Breast epithelium (tissue), 3 donors: Measurements from ENCODE around the gene SLC17A5.
"Not testable (repeated sequence)": the region's sequence is repeated elsewhere in the genome, so short reads cannot be mapped to it uniquely, and the experiment has no call there.

Experiments
- CTCF ChIP-seq, 3 donors: fragments of 450-650 bp; IDR thresholded peaks; one replicate each; pipeline ENCODE4 v1.5.1; 2016 to 2017; ENCODE audit warnings: antibody characterized with exemption in 3 of 3, mild to moderate bottlenecking in 3 of 3, moderate library complexity in 3 of 3
- POLR2A ChIP-seq: fragments of 450-650 bp; IDR thresholded peaks from one replicate; pipeline ENCODE4 v1.6.1; 2016; ENCODE audit warnings: antibody characterized with exemption, mild to moderate bottlenecking, moderate library complexity
- POLR2AphosphoS5 ChIP-seq, 3 donors: sonication (generic); formaldehyde crosslinking; IDR thresholded peaks; one replicate each; pipeline ENCODE4 v1.6.1; 2017; ENCODE audit warnings: antibody characterized with exemption in 3 of 3

- not testable (repeated sequence) for TF ChIP-seq POLR2A; POLR2AphosphoS5 (IDR thresholded peaks at IDR 0.05); CTCF (IDR thresholded peaks at IDR 0.05)
Measured at GRCh38 chr6:73683574-73683973, 29.8 kb upstream of the SLC17A5 start.
